Nephron progenitor cell (in vitro differentiated cells): ENCODE data around the gene PLEKHH2.
"Not testable (repeated sequence)": the region's sequence is repeated elsewhere in the genome, so short reads cannot be mapped to it uniquely, and the experiment has no call there.

Experiments used
- DNase-seq: peaks from one replicate; pipeline ENCODE4 v3.0.0; 2021
- H3K27ac Mint-ChIP-seq: 2 replicates; pipeline ENCODE4 v1.8.0; 2021; ENCODE audit warnings: mild to moderate bottlenecking, moderate library complexity, mixed read lengths
- H3K27me3 Mint-ChIP-seq: 2 replicates; pipeline ENCODE4 v1.8.0; 2021; ENCODE audit warnings: mild to moderate bottlenecking, low read depth, mixed read lengths; ENCODE audit not compliant: poor library complexity
- H3K36me3 Mint-ChIP-seq: 2 replicates; pipeline ENCODE4 v1.8.0; 2021; ENCODE audit warnings: low read depth, mixed read lengths
- H3K4me1 Mint-ChIP-seq: 2 replicates; pipeline ENCODE4 v1.8.0; 2021; ENCODE audit warnings: mixed read lengths
- H3K4me3 Mint-ChIP-seq: 2 replicates; pipeline ENCODE4 v1.8.0; 2021; ENCODE audit warnings: mild to moderate bottlenecking, moderate library complexity, mixed read lengths
- H3K9me3 Mint-ChIP-seq: 2 replicates; pipeline ENCODE4 v1.8.0; 2021; ENCODE audit warnings: mild to moderate bottlenecking, moderate library complexity, mixed read lengths
- CTCF ChIP-seq: fragments of 200-600 bp; sonication (generic); IDR thresholded peaks from 2 replicates; pipeline ENCODE4 v1.5.0; 2021; ENCODE audit warnings: antibody characterized with exemption

PLEKHH2 gene

DNA sequence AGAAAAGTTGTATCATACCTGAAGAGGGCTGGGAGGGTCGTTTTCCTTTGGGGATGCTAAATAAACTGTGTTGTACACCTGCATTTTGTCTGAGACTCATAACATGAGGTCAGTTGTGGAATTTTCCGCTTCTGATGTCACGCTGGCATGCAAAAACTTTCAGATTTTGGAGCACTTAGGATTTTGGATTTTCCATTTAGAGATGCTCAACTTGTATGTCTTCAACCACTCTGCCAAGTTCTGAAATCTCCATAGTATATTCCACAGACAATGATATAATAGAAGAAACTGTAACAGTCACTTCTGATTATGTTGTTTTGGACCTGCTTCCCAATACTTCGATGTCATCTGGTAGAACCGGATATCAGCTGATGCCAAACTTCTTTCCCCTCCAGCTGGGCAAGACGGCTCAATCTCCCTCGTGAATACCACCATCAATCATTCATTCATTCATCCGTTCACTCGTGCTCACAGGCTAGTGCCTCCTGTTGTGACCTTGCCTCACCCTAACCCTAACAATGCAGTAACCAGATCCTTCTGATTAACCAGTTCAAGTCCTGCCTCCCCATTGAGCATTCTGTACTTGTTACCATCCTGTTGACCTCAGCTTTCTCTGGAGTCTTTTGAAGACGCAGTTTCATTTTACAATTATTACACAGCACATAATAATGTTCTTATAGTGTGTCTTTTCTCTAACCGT is 5.3 kb upstream of the PLEKHH2 start:
- Mint-ChIP-seq H3K9me3 (peaks cover 4% of the 10 kb centered on the region), H3K4me1 (peaks cover 32% of the 10 kb centered on the region)

DNA sequence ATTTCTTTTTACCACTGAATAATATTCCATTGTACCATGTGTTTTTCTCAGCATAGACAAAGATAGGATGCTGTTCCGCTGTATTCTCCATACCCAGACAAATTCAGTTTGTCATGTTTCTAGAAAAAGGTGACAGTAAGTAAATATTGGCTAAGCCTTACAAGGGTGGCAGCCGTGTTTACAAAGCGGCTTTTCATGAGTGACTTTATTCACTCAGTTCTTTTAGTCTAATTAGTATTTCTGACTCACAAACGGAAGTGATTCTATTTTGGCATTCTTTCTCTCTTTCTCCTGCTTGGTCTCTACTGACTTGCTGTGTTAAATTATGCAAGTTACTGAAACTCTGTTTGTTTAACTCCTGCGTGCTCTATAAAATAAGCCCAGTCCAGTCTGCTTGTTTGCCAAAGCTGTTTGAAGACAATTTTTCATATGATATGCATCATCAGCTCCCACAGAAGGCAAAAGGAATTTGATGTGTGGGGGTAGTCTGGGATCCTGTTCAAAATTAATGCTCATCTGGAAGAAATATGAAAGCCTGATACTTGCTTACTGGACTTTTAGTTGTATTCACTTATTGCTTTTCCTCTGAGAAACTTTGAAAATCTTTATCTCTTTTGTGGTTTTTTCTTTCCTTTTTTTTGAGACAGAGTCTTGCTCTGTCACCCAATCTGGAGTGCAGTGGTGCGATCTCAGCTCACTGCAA is 2.3 kb upstream of the PLEKHH2 start:
- no peak for DNase-seq
- Mint-ChIP-seq H3K27me3 (peaks cover 53% of the 10 kb centered on the region), H3K4me1 (peaks cover 37% of the 10 kb centered on the region), H3K4me3 (no peak overlapping the region), H3K27ac (no peak overlapping the region), H3K36me3 (peaks cover 4% of the 10 kb centered on the region), H3K9me3 (peaks cover 9% of the 10 kb centered on the region)
- TF ChIP-seq CTCF: no peak

More for the DNA sequence above, 5.3 kb upstream of the PLEKHH2 start:
- no peak for TF ChIP-seq CTCF
- Mint-ChIP-seq H3K36me3 (no peaks in the 10 kb centered on the region), H3K27me3 (peaks cover 38% of the 10 kb centered on the region), H3K4me3 (no peak overlapping the region), H3K27ac (no peak overlapping the region)
- DNase-seq: no peak

DNA sequence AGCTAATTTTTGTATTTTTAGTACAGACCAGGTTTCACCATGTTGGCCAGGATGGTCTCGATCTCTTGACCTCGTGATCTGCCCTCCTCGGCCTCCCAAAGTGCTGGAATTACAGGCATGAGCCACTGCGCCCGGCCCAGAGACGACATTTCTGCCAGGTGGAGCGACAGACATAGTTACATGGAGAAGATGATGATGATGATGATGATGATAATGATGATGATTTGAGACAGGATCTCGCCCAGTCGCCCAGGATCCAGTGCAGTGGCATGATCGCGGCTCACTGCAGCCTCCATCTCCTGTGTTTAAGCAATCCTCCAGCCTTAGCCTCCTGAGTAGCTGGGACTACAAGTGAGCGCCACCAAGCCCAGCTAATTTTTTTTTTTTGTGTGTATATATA is 907 bp upstream of the PLEKHH2 start:
- H3K36me3 Mint-ChIP-seq, DNase-seq: not testable (repeated sequence)
- peaks cover 17% of the 10 kb centered on the region for H3K9me3 Mint-ChIP-seq
- H3K27ac Mint-ChIP-seq: peak overlapping the region; percentile 77
- peaks cover 56% of the 10 kb centered on the region for H3K27me3 Mint-ChIP-seq
- peak overlapping the region; percentile 31 for H3K4me3 Mint-ChIP-seq
- peaks cover 37% of the 10 kb centered on the region for H3K4me1 Mint-ChIP-seq

- Mint-ChIP-seq H3K9me3 (peaks cover 17% of the 10 kb centered on the region), H3K4me1 (peaks cover 37% of the 10 kb centered on the region), H3K36me3 (peaks cover 4% of the 10 kb centered on the region), H3K27me3 (peaks cover 56% of the 10 kb centered on the region), H3K27ac (no peak overlapping the region), H3K4me3 (peak overlapping the region; percentile 84)
- no peak for TF ChIP-seq CTCF
- DNase-seq: no peak
Measured at GRCh38 chr2:43636621-43637020, 439 bp upstream of the PLEKHH2 start.

GRCh38 chr2:43642363-43642762 is 5.3 kb downstream of the PLEKHH2 start:
- peaks cover 4% of the 10 kb centered on the region for H3K36me3 Mint-ChIP-seq
- no peak overlapping the region for H3K4me3 Mint-ChIP-seq
- peaks cover 17% of the 10 kb centered on the region for H3K9me3 Mint-ChIP-seq
- DNase-seq: no peak
- peaks cover 20% of the 10 kb centered on the region for H3K27me3 Mint-ChIP-seq
- H3K27ac Mint-ChIP-seq: no peak overlapping the region
- H3K4me1 Mint-ChIP-seq: peaks cover 4% of the 10 kb centered on the region
- TF ChIP-seq CTCF: no peak

- no peak overlapping the region for H3K4me3 Mint-ChIP-seq
- no peak for TF ChIP-seq CTCF
- H3K36me3 Mint-ChIP-seq: peaks cover 4% of the 10 kb centered on the region
Measured at GRCh38 chr2:43643680-43644079, 6.6 kb downstream of the PLEKHH2 start.

More at GRCh38 chr2:43643680-43644079, 6.6 kb downstream of the PLEKHH2 start:
- H3K9me3 Mint-ChIP-seq: peaks cover 17% of the 10 kb centered on the region
- no peaks in the 10 kb centered on the region for H3K4me1 Mint-ChIP-seq
- no peak for DNase-seq
- peaks cover 8% of the 10 kb centered on the region for H3K27me3 Mint-ChIP-seq
- no peak overlapping the region for H3K27ac Mint-ChIP-seq
